HL-60 (cell line): ENCODE measurements around the gene DPH7.
"Not testable (repeated sequence)": the region's sequence is repeated elsewhere in the genome, so short reads cannot be mapped to it uniquely, and the experiment has no call there.

ENCODE experiments used
- DNase-seq, 2 experiments: peaks; one replicate each; pipeline ENCODE4 v3.0.0-alpha.2; 2010 to 2020; ENCODE audit warnings: low read depth in 1 of 2, low spot score in 1 of 2
- H3K27ac ChIP-seq: fragments of 250-450 bp; sonication (Bioruptor Pico); replicated peaks from 2 replicates; pipeline ENCODE4 v1.5.1; 2020; ENCODE audit warnings: mild to moderate bottlenecking, moderate library complexity
- H3K27me3 ChIP-seq: fragments of 250-450 bp; sonication (Bioruptor Pico); 2 replicates; pipeline ENCODE4 v1.5.1; 2021; ENCODE audit warnings: mild to moderate bottlenecking, moderate library complexity; ENCODE audit not compliant: insufficient read depth, poor library complexity, severe bottlenecking
- H3K4me3 ChIP-seq: replicated peaks from 2 replicates; pipeline ENCODE4 v1.5.1; 2011; ENCODE audit warnings: mild to moderate bottlenecking, control low read depth, low read length; ENCODE audit not compliant: insufficient read depth
- GABPA ChIP-seq: IDR thresholded peaks from 2 replicates; pipeline ENCODE4 v1.6.1; 2012; ENCODE audit warnings: low read depth
- POLR2AphosphoS5 ChIP-seq: IDR thresholded peaks from 2 replicates; pipeline ENCODE4 v1.6.1; 2012; ENCODE audit warnings: low read depth
- SPI1 ChIP-seq: IDR thresholded peaks from 2 replicates; pipeline ENCODE4 v1.6.1; 2012; ENCODE audit warnings: low read depth, mild to moderate bottlenecking, borderline replicate concordance
- TF ChIP-seq, protein P1 (sequence below): IDR thresholded peaks from 2 replicates; pipeline ENCODE4 v1.6.1; 2012; ENCODE audit warnings: low read depth; ENCODE audit not compliant: insufficient replicate concordance
- TF ChIP-seq, protein P2 (sequence below): IDR thresholded peaks from one replicate; pipeline ENCODE4 v1.5.1; 2011; ENCODE audit warnings: low read length, control low read depth, inconsistent platforms; ENCODE audit not compliant: insufficient read depth

Gene DPH7

DNA sequence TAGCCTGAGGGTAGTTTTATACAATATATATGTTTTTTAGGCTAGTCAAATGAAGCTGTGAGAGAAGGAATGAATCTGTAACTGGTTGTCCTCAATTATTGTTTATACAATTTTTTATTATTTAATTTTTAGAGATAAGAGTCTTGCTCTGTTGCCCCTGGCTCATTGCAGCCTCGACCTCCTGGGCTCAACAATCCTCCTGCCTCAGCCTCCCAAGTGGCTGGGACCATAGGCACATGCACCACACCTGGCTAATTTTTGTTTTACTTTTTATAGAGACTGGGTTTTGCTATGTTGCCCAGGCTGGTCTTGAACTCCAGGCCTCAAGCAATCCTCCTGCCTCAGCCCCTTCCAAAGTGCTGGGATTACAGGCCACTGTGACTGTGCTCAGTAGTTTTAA, 24.4 kb downstream of the DPH7 start:
- no peak overlapping the region for H3K4me3 ChIP-seq
- no peaks in the 10 kb centered on the region for H3K27me3 ChIP-seq
- TF ChIP-seq, protein P1, sequence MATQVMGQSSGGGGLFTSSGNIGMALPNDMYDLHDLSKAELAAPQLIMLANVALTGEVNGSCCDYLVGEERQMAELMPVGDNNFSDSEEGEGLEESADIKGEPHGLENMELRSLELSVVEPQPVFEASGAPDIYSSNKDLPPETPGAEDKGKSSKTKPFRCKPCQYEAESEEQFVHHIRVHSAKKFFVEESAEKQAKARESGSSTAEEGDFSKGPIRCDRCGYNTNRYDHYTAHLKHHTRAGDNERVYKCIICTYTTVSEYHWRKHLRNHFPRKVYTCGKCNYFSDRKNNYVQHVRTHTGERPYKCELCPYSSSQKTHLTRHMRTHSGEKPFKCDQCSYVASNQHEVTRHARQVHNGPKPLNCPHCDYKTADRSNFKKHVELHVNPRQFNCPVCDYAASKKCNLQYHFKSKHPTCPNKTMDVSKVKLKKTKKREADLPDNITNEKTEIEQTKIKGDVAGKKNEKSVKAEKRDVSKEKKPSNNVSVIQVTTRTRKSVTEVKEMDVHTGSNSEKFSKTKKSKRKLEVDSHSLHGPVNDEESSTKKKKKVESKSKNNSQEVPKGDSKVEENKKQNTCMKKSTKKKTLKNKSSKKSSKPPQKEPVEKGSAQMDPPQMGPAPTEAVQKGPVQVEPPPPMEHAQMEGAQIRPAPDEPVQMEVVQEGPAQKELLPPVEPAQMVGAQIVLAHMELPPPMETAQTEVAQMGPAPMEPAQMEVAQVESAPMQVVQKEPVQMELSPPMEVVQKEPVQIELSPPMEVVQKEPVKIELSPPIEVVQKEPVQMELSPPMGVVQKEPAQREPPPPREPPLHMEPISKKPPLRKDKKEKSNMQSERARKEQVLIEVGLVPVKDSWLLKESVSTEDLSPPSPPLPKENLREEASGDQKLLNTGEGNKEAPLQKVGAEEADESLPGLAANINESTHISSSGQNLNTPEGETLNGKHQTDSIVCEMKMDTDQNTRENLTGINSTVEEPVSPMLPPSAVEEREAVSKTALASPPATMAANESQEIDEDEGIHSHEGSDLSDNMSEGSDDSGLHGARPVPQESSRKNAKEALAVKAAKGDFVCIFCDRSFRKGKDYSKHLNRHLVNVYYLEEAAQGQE: no peak
- TF ChIP-seq, protein P2, sequence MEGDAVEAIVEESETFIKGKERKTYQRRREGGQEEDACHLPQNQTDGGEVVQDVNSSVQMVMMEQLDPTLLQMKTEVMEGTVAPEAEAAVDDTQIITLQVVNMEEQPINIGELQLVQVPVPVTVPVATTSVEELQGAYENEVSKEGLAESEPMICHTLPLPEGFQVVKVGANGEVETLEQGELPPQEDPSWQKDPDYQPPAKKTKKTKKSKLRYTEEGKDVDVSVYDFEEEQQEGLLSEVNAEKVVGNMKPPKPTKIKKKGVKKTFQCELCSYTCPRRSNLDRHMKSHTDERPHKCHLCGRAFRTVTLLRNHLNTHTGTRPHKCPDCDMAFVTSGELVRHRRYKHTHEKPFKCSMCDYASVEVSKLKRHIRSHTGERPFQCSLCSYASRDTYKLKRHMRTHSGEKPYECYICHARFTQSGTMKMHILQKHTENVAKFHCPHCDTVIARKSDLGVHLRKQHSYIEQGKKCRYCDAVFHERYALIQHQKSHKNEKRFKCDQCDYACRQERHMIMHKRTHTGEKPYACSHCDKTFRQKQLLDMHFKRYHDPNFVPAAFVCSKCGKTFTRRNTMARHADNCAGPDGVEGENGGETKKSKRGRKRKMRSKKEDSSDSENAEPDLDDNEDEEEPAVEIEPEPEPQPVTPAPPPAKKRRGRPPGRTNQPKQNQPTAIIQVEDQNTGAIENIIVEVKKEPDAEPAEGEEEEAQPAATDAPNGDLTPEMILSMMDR: no peak
- no peak for TF ChIP-seq POLR2AphosphoS5
- TF ChIP-seq SPI1: no peak
- no peak for TF ChIP-seq GABPA
- no peak for DNase-seq
- H3K27ac ChIP-seq: no peak overlapping the region

DNA sequence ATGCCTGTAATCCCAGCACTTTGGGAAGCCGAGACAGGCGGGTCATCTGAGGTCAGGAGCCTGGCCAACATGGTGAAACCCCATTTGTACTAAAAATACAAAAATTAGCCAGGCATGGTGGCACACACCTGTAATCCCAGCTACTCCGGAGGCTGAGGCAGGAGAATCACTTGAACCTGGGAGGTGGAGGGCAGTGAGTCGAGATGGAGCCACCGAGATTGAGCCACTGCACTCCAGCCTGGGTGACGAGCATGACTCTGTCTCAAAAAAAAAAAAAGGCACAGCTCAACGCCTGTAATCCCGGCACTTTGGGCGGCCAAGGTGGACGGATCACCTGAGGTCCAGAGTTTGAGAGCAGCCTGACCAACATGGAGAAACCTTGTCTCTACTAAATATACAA, 25.1 kb downstream of the DPH7 start:
- not testable (repeated sequence) for H3K4me3 ChIP-seq, H3K27ac ChIP-seq, DNase-seq, H3K27me3 ChIP-seq

DNA sequence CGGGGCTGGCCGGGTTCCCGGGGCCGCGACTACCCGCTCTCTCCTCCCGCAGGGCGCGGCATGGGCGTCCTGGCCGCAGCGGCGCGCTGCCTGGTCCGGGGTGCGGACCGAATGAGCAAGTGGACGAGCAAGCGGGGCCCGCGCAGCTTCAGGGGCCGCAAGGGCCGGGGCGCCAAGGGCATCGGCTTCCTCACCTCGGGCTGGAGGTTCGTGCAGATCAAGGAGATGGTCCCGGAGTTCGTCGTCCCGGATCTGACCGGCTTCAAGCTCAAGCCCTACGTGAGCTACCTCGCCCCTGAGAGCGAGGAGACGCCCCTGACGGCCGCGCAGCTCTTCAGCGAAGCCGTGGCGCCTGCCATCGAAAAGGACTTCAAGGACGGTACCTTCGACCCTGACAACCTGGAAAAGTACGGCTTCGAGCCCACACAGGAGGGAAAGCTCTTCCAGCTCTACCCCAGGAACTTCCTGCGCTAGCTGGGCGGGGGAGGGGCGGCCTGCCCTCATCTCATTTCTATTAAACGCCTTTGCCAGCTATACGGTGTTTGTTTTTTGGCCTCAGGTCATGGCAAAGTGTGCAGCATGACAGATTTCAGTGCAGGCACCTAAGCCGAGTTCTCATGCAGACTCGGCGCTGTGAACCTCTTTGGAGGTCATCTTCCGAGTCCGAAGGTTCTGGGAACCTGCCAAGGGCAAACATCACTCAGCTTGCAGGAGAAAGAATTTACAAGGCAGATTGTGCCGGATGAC, 26.5 kb downstream of the DPH7 start:
- Histone ChIP-seq H3K27ac (peak overlapping the region; percentile 63), H3K4me3 (peak overlapping the region; percentile 89), H3K27me3 (no peaks in the 10 kb centered on the region)
- TF ChIP-seq POLR2AphosphoS5 (no peak), SPI1 (no peak), GABPA (no peak)
- TF ChIP-seq, protein P1: no peak
- TF ChIP-seq, protein P2: no peak
- DNase-seq: no peak

DNA sequence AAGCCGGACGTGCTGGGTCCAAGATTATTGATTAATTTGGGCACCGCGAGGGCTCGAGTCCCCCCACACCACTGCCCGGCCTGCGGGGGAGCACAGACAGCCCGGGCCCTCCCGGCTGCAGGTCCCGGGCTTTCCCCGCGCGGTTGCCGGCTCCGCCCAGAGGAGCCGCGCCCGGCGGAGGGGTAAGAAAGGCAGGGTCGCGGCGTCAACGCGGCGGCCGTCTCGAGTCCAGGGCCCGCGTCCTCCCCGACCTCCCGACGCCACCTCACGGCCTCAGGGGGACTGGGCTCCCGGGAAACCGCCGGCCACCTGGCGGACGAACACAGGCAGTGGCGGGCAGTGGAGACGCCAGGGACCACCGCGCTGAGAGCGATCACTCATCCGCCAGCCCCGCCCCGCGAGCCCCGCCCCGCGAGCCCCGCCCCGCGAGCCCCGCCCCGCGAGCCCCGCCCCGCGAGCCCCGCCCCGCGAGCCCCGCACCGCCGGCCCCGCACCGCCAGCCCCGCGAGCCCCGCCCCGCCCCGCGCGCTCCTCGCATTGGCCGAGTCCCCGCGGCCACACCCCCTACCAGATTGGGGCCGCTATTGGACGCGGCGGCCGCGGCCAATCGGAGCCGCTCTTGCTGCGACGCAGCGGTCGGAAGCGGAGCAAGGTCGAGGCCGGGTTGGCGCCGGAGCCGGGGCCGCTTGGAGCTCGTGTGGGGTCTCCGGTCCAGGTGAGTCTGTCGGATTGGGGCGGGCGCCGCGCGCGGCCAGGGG, 27.3 kb downstream of the DPH7 start, which contains the start of gene MRPL41:
Gene MRPL41 (plus strand): TSS at position 616 of the 758 bp plus-strand sequence. CDS start 203 bp downstream, outside the sequence.
- TF ChIP-seq SPI1 (no peak), POLR2AphosphoS5 (peak; percentile 47; the same call in 1 of the 2 replicates), GABPA (no peak)
- TF ChIP-seq, protein P2: no peak
- DNase-seq: peak; percentile 86
- Histone ChIP-seq H3K27me3 (no peaks in the 10 kb centered on the region), H3K4me3 (peak within 1 kb of the TSS; percentile 89), H3K27ac (peak within 1 kb of the TSS; percentile 63)

DNA sequence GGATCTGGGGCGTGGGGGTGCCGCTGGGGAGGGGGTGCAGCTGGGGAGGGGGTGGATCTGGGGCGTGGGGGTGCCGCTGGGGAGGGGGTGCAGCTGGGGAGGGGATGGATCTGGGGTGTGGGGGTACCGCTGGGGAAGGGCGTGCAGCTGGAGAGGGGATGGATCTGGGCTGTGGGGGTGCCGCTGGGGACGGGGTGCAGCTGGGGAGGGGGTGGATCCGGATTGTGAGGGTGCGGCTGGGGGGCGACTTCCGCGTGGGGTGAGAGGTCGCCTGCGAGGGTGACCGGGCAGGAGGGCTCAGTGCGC, 27.8 kb downstream of the DPH7 start:
- not testable (repeated sequence) for DNase-seq, H3K27me3 ChIP-seq
- peak overlapping the region; percentile 42 for H3K27ac ChIP-seq
- peak overlapping the region; percentile 71 for H3K4me3 ChIP-seq
